Stomach (tissue), 4 donors: ENCODE results near the gene TGIF2.

Source experiments
- POLR2A ChIP-seq, 4 donors: fragments of 450-650 bp; IDR thresholded peaks; one replicate each; pipeline ENCODE4 v1.6.1; 2016; ENCODE audit warnings: antibody characterized with exemption in 4 of 4, control low read depth in 2 of 4, mild to moderate bottlenecking in 1 of 4, moderate library complexity in 1 of 4
- TF ChIP-seq, protein P1 (sequence below), 7 experiments: fragments of 450-650 bp in 4 of 7; fragments of 200-600 bp in 3 of 7; sonication (generic) in 3 of 7; IDR thresholded peaks; one replicate each; pipeline ENCODE4 v1.5.1; 2016 to 2019; ENCODE audit warnings: antibody characterized with exemption in 7 of 7, control low read depth in 2 of 7, mild to moderate bottlenecking in 1 of 7

DNA sequence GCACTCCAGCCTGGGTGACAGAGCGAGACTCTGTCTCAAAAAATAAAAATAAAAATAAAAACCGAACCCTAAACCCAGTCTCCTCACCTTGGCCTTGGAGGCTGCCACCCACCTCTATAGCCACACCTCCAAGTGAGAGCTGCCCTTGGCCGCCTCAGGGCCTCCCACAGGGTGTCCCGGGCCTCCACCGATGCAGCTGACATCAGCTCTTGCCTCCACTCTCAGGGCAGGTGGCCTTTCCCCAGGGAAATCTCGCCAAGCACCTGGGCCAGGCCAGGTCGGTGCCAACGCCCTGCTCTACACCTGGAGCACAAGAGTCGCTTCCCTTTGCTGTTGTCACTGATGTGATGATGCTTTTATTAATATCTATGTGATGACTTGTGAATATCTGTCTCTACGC, 41.0 kb upstream of the TGIF2 start:
- TF ChIP-seq, protein P1, sequence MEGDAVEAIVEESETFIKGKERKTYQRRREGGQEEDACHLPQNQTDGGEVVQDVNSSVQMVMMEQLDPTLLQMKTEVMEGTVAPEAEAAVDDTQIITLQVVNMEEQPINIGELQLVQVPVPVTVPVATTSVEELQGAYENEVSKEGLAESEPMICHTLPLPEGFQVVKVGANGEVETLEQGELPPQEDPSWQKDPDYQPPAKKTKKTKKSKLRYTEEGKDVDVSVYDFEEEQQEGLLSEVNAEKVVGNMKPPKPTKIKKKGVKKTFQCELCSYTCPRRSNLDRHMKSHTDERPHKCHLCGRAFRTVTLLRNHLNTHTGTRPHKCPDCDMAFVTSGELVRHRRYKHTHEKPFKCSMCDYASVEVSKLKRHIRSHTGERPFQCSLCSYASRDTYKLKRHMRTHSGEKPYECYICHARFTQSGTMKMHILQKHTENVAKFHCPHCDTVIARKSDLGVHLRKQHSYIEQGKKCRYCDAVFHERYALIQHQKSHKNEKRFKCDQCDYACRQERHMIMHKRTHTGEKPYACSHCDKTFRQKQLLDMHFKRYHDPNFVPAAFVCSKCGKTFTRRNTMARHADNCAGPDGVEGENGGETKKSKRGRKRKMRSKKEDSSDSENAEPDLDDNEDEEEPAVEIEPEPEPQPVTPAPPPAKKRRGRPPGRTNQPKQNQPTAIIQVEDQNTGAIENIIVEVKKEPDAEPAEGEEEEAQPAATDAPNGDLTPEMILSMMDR (IDR thresholded peaks at IDR 0.05), result no peak
- no peak for TF ChIP-seq POLR2A (IDR thresholded peaks at IDR 0.05)
